Measurements from ENCODE around the gene NEXN.

Gene NEXN

DNA sequence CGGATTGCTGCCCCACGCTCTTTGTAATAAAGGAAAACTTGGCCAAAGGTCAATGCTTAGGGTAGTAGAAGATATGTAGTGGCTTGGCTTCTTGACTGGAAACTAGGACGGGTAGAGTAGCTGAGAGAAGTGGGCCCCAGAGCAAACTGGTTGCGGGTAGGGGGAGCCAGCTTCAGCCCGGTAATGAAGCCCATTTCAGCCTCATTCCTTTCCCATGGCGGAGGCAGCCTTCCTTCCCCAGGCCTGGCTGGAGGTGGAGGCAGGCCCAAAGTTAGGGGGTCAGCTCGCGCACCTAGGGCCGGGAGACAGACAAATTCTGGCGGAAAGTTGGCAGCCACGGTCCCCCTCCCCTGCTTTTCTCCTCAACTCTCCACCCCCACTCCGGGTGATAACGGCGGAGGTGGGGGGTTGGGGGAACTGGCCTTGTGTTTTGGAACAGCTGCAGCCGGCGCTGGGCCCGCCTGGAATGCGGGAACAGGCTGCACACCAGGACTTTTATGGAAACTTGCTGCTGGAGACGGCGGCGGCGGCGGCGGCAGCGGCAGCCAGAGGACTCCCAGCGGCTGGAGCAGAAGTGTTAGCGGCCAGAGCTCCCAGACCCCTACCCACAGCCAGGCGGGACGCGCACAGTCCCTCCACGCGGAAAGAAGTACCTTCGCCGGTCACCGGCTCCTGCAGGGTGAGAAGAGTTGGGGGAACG is at the start of gene NEXN:
TSS of gene NEXN (plus strand) at position 544 of the 700 bp plus-strand sequence. CDS start 27,483 bp downstream, outside the sequence.
- DNase-seq (ENCODE audit: low read depth), result no peak

DNA sequence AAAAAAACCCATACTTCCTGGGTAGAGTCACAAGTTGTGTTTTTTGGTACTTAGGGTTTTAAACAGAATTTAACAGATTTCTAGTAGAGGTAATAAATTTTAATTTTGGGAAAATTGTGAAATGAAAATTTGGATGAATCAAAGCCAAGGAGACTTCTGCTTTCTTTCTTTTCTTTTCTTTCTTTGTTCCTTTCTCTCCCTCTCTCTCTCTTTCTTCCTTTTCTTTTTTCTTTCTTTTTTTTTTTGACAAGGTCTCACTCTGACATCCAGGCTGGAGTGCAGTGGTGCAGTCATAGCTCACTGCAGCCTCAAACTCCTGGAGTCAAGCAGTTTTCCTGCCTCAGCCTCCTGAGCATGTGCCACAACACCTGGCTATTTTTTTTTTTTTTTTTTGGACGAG is 46.9 kb upstream of the NEXN start:
- DNase-seq (ENCODE audit: low read depth), result no peak

DNA sequence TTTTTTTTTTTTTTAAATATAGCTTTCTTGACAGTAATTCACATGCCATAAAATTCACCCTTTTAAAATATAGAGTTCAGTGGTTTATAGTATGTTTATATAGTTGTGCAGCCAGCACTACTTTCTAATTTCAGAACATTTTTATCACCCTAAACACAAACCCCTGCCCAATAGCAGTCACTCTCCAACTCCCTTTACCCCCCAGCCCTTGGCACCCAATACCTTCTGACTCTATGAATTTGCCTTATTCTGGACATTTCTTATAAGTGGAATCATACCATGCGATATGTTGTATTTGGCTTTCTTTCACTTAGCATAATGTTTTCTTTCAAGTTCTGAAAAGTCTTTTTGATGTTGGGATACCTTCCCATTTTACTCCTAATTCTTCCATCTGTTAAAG is 42.5 kb upstream of the NEXN start:
- no peak for DNase-seq (ENCODE audit: low read depth)

DNA sequence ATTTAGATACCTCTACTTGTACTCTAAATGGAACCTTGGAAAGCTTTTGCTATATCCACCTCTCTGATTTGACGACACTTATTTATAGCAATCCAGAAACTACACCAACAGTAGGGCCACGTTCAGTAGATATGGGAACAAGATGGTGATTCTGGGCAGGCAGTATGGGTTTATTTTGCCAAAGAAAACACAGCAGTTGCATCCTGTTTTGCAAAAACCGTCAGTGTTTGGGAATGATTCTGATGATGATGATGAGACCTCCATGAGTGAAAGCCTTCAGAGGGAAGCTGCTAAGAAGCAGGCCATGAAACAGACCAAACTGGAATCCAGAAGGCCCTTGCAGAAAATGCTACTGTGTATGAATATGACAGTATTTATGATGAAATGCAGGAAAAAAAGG is 41.5 kb upstream of the NEXN start:
- no peak for DNase-seq (ENCODE audit: low read depth)

DNA sequence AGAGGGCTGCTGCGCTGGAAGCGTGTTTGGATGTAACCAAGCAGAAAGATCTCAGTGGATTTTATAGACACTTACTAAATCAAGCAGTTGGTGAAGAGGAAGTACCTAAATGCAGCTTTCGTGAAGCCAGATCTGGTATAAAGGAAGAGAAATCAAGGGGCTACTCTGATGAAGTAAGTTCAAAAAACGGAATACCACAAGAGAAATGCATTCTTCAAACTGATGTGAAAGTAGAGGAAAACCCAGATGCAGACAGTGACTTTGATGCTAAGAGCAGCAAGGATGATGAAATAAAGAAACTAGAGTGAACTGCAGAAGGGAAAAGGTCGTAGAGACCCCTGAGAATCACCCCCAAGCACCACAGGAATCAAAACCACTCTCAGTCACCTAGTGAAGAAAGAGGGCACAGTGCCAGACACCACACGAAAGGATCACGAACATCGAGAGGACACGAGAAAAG is 40.8 kb upstream of the NEXN start:
- no peak for DNase-seq (ENCODE audit: low read depth)

DNA sequence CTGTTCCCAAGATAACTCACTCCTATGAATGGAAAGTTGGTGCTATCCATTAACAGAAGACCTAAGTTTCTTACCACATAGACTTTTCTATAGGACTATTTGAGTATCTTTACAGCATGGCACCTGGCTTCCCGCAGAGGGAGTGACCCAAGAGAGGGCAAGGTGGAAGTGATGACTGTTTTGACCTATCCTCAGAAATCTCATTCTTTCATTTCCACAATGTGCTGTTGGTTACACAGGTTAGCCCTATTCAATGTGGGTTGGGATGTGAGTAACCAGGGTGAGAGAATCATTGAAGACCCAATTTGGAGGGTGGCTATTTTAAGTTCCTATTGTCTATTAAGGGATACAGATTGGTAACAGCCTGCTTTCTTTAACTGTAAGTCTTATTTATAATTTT is 38.3 kb upstream of the NEXN start:
- no peak for DNase-seq (ENCODE audit: low read depth)

DNA sequence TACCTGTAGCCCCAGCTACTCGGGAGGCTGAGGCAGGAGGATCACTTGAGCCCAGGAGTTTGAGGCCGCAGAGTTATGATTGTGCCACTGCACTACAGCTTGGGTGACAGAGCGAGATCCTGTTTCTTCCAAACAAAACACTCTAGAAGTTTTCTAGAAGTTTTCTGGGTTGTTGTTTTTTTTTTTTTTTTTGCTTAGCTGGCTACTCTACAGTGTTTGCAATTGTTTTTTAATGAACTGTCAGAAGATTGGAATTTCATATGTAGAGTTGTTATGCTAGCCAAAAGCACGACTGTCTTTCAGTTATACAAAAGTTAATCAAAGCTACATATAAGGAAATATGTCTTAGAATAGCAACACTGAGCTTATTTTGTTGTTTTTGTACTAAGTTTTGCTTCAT is 30.9 kb upstream of the NEXN start:
- DNase-seq (ENCODE audit: low read depth), result no peak

DNA sequence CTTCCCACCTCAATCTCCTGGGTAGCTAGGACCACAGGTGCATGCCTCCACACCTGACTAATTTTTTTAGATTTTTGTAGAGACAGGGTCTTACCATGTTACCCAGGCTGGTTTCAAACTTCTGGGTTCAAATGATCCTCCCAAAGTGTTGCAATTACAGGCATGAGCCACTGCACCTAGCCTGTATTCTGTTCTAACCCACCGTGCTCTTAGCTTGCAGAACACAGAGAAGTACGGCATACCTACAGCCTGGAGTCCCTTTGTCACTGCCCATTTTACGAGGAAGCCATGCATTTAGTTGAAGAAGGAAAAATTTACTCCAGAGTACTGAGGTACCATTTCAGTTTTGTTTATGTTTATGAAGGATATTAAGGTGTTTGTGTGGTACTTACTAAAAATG is 29.7 kb upstream of the NEXN start:
- DNase-seq (ENCODE audit: low read depth), result no peak

DNA sequence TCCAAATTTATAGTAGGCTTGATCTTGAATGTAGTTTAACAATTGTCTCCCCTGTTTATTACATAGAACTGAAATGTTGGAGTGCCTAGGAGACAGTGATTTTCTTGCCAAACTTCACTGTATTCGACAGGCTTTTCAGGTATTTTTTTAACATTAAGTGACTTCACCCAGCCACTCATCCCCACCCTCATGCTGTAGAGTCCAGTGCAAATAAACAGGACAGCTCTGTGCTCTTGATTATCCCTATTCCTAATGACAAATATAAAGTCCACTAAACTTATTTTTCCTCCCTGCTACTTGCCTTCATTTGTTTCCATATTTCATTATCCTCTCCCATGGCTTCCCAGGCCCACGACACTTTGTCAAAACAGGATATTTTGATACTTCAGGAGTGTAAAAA is 29.2 kb upstream of the NEXN start:
- no peak for DNase-seq (ENCODE audit: low read depth)

DNA sequence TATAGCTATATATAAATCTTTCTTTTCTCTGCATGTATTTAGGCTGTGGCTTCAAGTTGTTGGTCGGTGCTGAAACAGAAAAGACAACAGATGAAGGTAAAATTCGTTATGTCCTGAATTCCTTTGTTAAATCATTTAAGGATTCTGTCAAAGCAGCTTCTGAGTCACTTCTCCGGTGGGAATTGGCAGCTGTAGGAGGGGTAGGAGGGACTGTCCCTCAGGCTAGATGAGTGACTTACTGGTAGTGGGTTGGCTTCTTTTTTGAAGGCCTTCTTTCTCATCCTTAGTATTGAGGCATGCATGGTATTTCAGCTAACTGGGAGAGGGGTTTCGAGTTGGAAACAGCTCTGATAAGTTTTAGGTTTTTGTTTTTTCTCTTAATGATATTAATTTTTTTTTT is 22.1 kb upstream of the NEXN start:
- DNase-seq (ENCODE audit: low read depth), result no peak

DNA sequence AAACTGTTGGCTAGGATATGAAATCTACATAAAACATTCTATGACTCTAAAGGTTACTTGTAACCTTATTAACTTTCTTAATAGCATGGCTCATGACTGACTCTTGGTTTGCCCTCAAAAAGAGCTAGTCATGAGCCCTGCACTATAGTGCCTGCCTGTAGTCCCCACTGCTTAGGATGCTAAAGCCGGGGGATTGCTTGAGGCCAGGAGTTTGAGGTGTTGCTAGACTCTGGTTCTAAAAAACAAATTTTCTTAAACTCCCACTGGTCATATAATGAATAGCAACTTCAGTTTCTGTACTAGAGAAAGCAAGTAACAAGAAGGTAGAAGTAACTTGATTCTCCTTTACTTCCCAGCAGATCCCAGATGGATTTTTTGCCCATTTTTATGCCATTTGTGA is 15.8 kb upstream of the NEXN start:
- DNase-seq (ENCODE audit: low read depth), result no peak

DNA sequence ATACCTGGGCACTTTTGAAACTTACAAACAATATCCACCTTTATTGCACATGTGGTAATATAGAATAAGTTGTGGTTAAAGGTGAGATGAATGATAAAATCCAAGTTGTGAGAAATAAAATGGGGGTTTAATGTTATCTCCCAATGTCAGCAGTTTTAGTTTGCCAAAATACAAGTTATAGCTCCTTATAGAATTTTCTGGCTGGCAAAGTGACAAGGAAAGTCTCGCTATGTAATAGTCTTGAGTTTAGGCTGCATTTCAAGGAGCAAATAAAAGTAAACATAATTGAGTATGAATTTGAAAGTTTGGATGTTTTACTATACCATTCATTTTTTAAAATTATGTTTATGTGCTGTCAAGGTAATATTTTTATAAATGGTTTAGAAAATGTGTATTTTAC is 15.0 kb upstream of the NEXN start:
- DNase-seq (ENCODE audit: low read depth), result no peak

DNA sequence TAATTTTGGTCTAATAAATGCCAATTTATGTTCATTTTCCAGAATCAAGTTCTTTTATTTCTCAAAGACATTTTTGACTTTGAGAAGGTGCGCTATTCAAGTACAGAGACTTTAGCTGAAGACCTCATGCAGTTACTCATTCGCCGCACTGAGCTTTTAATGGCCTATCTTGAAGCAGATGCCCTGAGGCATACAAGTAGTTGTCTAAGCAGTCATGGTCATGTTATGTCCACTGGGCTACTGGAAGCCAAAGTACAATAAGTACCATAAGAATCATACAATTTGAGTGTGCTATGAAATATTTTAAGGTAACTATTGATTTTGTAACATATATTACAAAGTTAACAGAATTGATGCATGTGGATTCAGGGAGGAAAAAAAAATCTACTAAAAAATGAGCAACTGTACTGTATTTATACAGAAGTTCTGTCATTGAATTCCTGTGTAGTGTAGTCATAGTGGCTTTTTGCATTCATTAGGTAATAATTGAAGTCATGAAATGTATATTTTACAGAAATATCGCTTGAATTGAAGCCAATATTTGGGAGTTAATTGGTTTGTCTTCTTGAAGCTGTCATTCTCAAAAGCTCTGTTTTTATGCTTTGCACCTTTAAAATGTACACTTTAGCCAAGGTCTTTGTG is 13.5 kb upstream of the NEXN start:
- DNase-seq (ENCODE audit: low read depth), result no peak

DNA sequence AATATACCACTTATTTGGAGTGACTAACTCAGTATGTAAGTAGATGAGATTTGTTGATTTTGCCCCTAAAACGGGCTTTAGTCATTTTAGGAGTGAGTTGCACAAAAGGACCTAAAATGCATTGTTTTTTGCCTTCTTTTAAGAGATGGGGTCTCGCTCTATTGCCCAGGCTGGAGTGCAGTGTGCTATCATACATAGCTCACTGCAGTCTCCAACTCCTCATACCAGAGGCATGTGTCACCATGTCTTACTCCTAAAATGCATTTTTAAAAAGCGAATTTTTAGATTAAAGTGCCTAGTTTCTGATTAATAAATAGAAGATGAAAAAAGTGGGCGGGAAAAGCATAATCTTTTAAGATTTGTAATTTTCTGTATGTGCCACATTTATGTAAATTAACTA is 11.5 kb upstream of the NEXN start:
- DNase-seq (ENCODE audit: low read depth), result no peak

DNA sequence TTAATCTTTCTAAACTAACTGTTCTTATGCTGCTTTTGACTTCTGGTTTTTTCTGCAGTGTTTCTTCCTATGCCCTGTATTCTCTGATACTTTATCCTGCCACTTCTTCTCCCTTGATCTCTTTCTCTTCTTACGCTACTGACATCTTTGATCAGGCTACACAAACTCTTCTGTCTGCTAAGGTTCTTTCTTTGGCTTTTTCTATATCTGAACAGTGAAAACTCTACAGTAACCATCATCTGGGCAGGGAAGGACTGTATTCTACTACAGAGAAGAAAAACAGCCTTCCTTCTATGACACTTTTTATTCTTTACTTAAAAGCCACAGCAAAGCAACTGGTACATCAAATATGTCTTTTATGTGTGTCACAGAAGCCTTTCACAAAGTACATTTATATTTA is 7.4 kb upstream of the NEXN start:
- DNase-seq (ENCODE audit: low read depth), result no peak

DNA sequence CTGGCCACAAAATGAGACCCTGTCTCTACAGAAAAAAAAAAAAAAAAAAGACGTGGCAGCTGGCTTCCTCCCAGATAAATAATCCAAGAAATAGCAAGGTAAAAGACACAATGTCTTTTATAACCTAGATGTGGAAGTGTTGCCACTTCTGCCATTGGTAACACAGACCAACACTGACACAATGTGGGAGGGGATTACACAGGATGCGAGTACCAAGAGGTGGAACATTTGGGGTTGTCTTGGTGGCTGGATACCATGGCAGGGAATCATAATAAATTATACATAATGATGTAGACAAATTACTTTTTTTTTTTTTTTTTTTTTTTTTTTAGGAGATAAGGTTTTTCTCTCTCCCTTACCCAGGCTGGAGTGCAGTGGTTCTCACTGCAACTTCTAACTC is 6.0 kb upstream of the NEXN start:
- DNase-seq (ENCODE audit: low read depth), result no peak

DNA sequence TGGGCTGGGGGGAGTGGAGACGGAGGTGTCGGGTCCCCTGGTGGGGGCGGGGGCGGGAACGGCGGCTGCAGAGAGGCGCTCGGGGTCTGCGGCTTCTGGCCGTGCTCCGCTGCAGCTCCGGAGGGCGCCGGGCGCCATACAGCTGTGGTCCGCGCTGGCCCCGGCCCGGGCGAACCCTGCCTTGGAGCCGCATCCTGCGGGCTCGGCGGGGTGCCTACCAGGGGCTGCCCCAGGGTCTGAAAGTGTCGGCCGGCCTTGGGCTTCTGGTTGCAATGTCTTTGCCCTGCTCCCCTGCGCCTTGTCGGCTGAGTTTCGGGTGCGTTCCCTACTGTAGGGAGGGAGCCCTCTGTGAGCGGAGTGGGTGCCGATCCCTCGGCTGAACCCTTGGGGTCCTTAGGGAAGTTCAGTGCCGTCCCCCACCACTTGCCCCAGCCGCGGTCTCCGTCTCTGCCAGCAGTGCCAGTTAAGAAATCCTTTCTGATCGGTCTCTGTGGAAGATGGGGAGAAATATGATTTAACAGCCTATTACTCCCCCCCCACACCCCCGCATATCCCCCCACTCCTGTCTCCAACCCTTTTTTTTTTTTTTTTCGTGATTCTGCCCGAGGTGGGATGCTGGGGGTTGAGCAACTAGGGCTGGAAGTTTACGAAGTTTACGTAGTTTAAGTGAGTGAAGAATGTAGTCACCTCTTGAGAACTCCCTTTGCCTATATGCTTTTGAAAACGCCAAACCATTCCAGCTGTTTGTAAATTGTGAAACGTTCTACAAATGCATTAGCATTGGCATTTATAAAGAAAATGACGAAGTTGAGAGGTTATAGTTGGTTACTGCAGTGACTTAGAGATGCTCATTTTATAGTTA is 588 bp downstream of the NEXN start:
- no peak for DNase-seq (ENCODE audit: low read depth)

DNA sequence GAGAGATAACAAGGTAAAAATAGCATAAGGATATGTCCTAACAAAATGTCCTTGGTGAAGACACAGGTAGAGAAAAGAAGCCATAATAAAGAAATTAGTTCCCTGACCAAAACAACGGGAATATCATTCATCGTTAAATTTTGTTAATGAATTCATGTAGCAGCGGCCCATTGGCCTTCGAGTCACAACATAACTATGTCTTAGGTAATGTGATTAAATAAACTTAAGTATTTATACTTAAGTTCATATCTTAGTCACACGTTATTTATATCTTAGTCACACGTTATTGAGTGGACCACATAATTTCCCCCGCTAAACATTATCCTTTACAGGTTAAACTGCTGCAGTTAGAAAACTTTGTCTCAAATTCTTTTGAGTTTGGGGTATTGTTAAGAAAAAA is 1.2 kb downstream of the NEXN start:
- no peak for DNase-seq (ENCODE audit: low read depth)

DNA sequence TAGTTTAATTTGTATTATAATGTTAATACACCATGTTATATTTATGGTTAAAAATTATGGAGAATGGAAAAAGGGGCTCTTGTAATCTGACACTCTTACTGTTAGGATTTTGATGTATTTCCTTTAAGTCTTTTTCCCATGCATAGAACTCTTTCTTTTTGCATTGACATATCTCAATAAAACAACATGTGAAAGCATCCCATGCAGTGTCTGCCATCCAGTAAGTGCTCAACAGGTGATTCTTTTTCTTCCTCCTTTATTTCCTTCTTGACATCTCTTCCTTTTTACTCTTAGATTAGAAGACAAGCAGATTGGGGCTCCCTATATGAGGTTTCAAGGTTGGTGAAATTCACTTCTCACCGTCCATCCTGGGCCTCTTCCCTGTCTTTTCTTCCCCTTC is 2.8 kb downstream of the NEXN start:
- DNase-seq (ENCODE audit: low read depth), result no peak

DNA sequence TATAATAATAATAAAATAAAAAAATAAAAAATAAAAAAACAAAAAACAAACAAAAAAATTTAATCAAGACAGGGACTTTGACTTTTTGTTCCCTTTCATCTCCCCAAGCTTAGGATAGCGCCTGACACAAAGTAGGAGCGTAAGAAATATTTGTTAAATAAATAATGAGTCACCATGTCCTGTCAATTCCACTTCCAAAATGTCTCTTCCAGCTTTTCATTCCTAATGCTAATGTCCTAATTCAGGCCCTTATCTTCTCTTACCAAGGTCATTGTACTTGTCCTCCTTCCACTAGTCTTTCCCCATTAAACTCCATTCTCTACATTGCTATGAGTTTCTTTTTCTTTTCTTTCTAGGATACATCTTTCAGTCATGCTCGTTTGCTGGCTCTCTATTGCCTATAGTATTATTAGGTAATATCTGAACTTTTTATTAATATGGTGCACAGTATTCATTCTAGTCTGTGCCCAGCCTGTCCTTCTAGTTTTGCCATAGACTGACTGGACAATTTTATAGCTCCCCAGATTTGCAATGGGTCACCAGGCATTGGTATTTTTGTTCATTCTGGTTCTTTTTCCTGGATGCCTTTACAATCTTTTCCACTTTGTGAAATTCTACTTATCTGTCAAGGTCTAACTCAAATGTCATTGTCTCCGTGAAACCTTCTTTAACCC is 11.4 kb downstream of the NEXN start:
- no peak for DNase-seq (ENCODE audit: low read depth)

DNA sequence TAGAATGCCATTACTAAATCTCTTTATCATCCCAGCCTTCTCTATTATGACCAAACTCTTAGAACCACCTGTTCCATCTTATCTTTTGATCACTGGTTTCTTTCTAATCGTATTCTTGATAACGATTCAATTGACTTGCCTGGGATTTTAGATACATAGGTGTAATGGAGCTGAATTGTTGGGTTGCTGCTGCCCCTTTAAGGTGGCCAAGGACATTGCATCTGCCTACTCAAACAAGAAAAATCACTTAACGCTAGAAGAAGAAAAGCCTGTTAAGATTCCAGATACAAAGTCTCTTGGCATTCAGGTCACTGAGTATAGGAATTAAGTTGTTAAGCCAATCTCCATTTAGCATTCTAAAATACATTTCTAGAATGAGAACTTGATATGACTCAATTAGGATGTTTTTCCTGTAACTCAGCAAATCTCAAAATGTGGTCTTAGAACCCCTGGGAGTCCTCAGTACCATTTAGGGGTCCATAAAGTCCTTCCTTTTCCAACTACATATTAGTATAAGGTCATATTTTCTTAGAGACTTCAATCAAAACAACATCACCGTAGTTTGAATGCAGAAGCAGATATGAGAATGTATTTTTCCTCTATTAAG is 12.4 kb downstream of the NEXN start:
- no peak for DNase-seq (ENCODE audit: low read depth)

DNA sequence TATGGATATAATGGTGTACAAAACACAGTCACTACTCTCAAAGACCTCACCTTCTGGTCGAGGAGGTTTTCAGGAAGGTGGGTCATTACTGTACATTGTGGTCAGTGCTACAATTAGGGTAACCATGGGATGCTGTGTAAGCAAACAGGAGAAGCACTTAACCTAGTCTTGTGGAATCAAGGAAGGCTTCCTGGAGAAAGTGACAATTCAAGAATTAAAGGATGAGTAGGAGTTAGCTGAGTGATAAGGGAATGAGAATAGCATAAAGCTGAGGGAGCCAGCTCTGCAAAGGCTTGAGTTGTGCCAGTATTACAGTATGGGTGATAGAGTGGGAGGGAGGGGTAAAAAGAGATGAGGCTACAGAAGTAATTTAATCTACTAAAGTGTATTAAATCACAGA is 17.2 kb downstream of the NEXN start:
- no peak for DNase-seq (ENCODE audit: low read depth)
